Activated naive CD8-positive, alpha-beta T cell treated with anti-CD3 and anti-CD28 coated beads for 36 hours (primary cell): ENCODE data around the gene CPAMD8. TPM values are rescaled to one million over a fixed set of nuclear protein-coding genes. Genes with fewer than 3 reads are reported as not detected.
"Not testable (repeated sequence)": the region's sequence is repeated elsewhere in the genome, so short reads cannot be mapped to it uniquely, and the experiment has no call there.

ENCODE experiments used
- DNase-seq: peaks from one replicate; pipeline ENCODE4 v3.0.0; 2021
- H3K27ac Mint-ChIP-seq: one replicate; pipeline ENCODE4 v1.8.0; 2022; ENCODE audit warnings: mild to moderate bottlenecking, moderate library complexity, mixed read lengths
- H3K27me3 Mint-ChIP-seq: one replicate; pipeline ENCODE4 v1.8.0; 2022; ENCODE audit warnings: mild to moderate bottlenecking, mixed read lengths
- H3K36me3 Mint-ChIP-seq: one replicate; pipeline ENCODE4 v1.8.0; 2021; ENCODE audit warnings: mild to moderate bottlenecking, mixed read lengths
- H3K4me1 Mint-ChIP-seq: one replicate; pipeline ENCODE4 v1.8.0; 2021; ENCODE audit warnings: mixed read lengths
- H3K4me3 Mint-ChIP-seq: one replicate; pipeline ENCODE4 v1.8.0; 2022; ENCODE audit warnings: mild to moderate bottlenecking, moderate library complexity, mixed read lengths
- H3K9me3 Mint-ChIP-seq: one replicate; pipeline ENCODE4 v1.8.0; 2022; ENCODE audit warnings: mixed read lengths
- total RNA-seq, 2 experiments: library from RNA; stranded (reverse); gene quantifications; one replicate each; pipeline ENCODE4 v1.2.3, GENCODE V29; 2021

CPAMD8 gene
- total RNA-seq, 2 experiments from 2014 or later: 0.41 to 0.42 TPM

DNA sequence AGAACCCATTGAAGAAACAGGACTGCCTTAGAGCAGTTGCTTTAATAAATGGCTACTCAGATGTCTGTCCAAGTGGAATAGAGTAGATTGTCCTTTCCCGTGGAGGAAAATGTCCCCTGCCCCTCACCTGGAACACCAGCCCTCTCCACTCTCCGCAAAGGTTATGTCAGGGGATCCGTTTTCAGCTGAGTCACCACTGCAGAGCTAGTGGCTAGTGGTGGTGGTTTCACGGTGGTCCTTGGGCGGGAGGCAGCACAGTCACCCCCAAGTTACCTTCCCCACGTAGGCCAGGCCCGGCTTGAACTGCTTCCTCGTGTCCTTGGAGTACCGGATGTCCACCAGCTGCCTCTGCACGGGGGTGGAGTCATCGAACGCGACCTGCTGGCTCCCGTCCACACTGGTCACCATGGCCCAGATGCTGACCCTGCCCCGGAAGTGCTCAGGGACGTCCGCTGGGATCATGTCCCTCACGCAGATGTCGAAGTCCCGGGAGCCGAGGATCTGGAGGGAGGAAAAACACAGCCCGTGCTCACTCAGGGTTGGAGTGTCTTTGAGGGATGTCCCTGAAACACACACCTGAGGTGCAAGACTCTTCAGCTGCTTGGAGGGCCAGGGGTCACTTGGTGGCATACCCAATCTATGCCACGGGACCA lies 29.6 kb downstream of the CPAMD8 start:
- H3K27me3 Mint-ChIP-seq, H3K9me3 Mint-ChIP-seq, H3K4me1 Mint-ChIP-seq, H3K4me3 Mint-ChIP-seq, H3K27ac Mint-ChIP-seq, H3K36me3 Mint-ChIP-seq, DNase-seq: not testable (repeated sequence)

DNA sequence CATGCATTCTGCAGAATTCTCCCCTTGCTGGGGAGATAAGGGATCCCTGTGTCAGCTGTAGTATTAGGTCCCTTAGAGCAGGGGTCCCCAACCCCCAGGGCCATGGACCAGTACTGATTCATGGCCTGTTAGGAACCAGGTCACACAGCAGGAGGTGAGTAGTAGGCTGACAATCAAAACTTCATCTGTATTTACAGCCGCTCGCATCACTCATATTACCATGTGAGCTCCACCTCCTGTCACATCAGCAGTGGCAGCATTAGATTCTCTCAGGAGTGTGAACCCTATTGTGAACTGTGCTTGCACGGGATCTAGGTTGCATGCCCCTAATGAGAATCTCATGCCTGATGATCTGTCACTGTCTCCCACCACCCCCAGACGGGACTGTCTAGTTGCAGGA lies 37.9 kb downstream of the CPAMD8 start:
- H3K27ac Mint-ChIP-seq: no peak overlapping the region

DNA sequence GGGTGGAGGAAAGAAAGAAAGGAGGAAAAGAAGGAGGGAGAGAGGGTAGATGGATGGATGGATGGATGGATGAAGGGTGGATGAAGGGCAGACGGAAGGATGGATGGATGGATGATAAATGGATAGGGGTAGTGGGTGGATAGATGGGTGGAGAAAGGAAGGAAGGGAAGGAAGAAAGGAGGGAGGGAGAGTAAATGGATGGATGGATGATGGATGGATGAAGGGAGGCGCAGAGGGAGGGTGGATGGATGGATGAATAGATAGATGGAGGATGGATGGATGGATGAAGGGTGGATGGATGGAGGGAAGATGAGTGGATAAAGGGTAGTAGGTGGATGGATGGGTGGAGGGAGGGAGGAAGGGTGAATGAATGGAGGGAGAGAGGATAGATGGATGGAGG lies 41.2 kb downstream of the CPAMD8 start:
- H3K9me3 Mint-ChIP-seq: peaks cover 8% of the 10 kb centered on the region
- H3K4me1 Mint-ChIP-seq: no peaks in the 10 kb centered on the region
- no peak overlapping the region for H3K27ac Mint-ChIP-seq

More for the DNA sequence above, 37.9 kb downstream of the CPAMD8 start:
- Mint-ChIP-seq H3K36me3 (peaks cover 1% of the 10 kb centered on the region), H3K9me3 (peaks cover 8% of the 10 kb centered on the region), H3K27me3 (peaks cover 3% of the 10 kb centered on the region), H3K4me3 (no peak overlapping the region), H3K4me1 (no peaks in the 10 kb centered on the region)
- no peak for DNase-seq

DNA sequence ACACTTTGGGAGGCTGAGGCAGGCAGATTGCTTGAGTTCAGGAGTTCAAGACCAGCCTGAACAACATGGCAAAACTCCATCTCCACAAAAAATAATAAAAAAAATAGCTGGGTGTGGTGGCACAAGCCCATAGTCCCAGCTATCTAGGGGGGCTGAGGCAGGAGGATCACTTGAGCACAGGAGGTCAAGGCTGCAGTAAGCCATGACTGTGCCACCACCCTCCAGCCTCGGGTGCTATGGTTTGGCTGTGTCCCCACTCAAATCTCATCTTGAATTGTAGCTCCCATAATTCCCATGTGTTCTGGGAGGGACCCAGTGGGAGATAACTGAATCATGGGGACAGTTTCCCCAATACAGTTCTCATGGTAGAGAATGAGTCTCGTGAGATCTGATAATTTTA lies 44.0 kb downstream of the CPAMD8 start:
- not testable (repeated sequence) for DNase-seq, H3K9me3 Mint-ChIP-seq, H3K36me3 Mint-ChIP-seq, H3K27me3 Mint-ChIP-seq, H3K27ac Mint-ChIP-seq, H3K4me1 Mint-ChIP-seq, H3K4me3 Mint-ChIP-seq

More for the DNA sequence above, 41.2 kb downstream of the CPAMD8 start:
- Mint-ChIP-seq H3K27me3 (peaks cover 3% of the 10 kb centered on the region), H3K4me3 (no peak overlapping the region), H3K36me3 (peaks cover 1% of the 10 kb centered on the region)
- no peak for DNase-seq

DNA sequence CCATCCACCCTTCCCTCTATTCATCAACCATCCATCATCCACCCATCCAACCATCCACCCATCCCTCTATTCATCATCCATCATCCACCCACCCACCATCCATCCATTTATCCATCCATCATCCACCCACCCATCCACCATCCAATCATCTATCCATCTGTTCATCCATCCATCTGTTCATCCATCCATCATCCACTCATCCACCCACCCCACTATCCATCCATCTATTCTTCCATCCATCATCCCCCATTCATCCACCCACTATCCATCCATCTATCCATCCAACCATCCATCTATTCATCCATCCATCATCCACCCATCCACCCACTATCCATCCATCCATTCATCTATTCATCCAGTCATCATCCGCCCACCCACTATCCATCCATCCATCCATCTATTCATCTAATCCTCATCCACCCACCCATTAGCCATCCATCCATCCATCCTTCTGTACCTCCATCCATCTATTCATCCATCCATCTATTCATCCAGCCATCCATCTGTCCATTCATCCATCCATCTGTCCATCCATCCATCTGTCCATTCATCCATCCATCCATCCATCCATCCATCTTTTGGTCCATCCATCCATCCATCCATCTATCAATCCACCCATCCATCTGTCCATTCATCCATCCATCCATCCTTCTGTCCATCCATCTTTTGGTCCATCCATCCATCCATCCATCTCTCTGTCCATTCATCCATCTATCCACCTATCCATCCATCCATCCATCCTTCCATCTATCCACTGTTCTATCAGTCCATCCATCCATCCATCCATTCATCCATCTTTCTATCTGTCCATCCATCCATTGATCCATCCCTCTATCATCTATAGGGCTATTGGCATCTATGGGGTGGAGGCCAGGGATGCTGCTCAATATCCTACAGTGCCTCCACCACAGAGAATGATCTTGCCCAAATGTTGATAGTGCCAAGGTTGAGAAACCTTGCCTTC lies 47.5 kb downstream of the CPAMD8 start:
- H3K27me3 Mint-ChIP-seq: no peaks in the 10 kb centered on the region
- DNase-seq: no peak
- H3K9me3 Mint-ChIP-seq: peaks cover 5% of the 10 kb centered on the region
- H3K4me1 Mint-ChIP-seq: no peaks in the 10 kb centered on the region
- no peak overlapping the region for H3K27ac Mint-ChIP-seq
- H3K4me3 Mint-ChIP-seq: no peak overlapping the region
- H3K36me3 Mint-ChIP-seq: no peaks in the 10 kb centered on the region

DNA sequence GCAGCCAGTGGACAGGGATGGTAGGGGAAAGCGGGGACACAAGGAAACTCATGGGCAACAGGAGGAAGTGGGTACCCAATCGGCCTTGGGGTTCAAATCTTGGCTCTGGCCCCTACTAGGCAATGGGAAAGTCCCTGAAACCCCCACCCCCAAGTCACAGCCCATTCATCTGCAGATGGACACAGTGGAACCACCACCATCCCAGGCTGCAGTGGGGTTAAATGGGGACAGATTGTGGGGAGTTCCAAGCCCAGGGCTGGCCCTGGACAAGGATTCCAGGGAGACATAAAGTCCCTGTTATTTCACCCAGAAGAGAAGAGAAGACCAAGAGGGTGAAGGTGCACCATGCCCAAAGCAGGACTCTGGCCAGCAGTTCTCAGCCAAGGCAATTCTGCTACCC lies 48.5 kb downstream of the CPAMD8 start:
- Mint-ChIP-seq H3K9me3 (no peaks in the 10 kb centered on the region), H3K36me3 (no peaks in the 10 kb centered on the region), H3K4me1 (no peaks in the 10 kb centered on the region), H3K27me3 (no peaks in the 10 kb centered on the region), H3K27ac (no peak overlapping the region), H3K4me3 (no peak overlapping the region)
- no peak for DNase-seq

DNA sequence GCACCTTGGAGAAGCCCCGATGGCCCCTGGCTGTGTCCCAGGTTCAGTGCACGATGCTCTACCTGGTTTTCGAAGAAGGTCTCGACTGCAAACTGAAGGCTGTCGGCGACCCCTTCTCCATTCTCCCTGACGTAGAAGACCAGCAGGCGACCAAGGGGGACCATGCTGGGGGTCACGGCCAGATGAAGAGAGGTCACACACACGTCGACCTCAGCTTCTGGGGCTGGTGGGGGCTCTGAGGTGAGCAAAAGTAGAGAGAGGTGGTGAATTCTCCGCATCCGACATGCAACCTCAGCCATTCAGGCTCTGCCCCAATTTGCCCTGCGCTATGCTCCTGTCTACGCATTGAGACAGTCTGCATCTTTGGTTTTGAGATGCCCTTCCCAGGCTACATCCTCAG lies 49.3 kb downstream of the CPAMD8 start:
- H3K9me3 Mint-ChIP-seq: no peaks in the 10 kb centered on the region
- no peaks in the 10 kb centered on the region for H3K36me3 Mint-ChIP-seq
- H3K27me3 Mint-ChIP-seq: no peaks in the 10 kb centered on the region
- no peak for DNase-seq
- H3K4me3 Mint-ChIP-seq: no peak overlapping the region
- H3K27ac Mint-ChIP-seq: no peak overlapping the region
- no peaks in the 10 kb centered on the region for H3K4me1 Mint-ChIP-seq

DNA sequence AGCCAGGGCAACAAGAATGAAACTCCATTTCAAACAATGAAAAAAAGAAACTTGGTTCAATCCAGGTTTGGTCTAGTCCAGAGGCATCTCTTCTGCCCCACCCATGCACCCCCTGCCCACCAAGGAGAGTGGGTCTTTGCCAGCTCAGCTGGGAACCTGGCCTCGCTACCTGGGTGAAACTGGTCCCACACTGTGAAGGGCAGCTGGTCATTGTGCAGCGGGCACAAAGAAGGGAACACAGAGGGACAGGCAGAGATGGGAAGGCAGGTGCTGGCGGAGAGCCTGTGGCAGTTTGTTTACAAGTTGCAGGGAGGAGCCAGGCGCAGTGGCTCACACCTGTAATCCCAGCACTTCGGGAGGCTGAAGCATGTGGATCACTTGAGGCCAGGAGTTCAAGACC lies 50.2 kb downstream of the CPAMD8 start:
- H3K27me3 Mint-ChIP-seq: no peaks in the 10 kb centered on the region
- H3K9me3 Mint-ChIP-seq: no peaks in the 10 kb centered on the region
- H3K4me1 Mint-ChIP-seq: no peaks in the 10 kb centered on the region
- no peak overlapping the region for H3K27ac Mint-ChIP-seq
- no peaks in the 10 kb centered on the region for H3K36me3 Mint-ChIP-seq
- H3K4me3 Mint-ChIP-seq: no peak overlapping the region
- DNase-seq: no peak

DNA sequence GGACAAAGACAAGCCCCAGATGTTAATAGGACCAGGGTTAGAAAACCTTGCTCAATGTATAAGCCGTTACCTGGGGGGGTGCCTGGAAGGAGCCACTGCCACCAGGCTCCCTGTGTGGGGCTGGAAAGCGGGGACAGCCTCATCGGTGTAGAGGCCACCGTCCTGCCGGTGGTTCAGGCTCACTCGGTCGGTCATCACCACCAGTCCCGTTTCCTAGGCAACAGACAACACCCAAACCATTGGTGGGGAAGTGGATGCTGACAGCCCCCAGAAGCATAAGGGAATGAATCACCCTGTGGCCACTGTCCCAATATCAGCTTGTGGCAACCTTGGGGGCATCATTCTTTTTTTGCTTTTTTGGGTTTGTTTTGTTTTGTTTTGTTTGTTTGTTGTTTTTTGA lies 55.8 kb downstream of the CPAMD8 start:
- Mint-ChIP-seq H3K4me1 (no peaks in the 10 kb centered on the region), H3K27me3 (no peaks in the 10 kb centered on the region), H3K36me3 (peaks cover 4% of the 10 kb centered on the region), H3K27ac (no peak overlapping the region), H3K9me3 (peaks cover 10% of the 10 kb centered on the region), H3K4me3 (no peak overlapping the region)
- no peak for DNase-seq

DNA sequence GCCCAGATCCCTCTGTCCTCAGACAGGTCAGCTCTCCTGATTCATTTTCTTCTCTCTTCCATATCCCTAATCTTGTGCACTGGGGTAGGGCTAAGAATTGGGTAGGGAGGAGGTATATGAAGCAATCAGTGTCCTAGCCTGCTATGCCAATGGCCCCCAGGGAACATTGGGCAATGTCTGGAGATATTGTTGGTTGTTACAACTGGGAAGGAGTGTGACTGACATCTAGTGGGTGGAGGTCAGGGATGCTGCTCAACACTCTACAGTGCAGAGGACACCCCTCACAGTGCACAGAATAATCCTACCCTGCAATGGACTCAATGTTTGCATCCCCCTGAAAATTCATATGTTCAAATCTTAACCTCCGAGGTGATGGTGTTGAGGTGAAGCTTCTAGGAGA lies 57.5 kb downstream of the CPAMD8 start:
- Mint-ChIP-seq H3K9me3 (peaks cover 10% of the 10 kb centered on the region), H3K27ac (no peak overlapping the region), H3K27me3 (no peaks in the 10 kb centered on the region), H3K4me1 (no peaks in the 10 kb centered on the region), H3K36me3 (peaks cover 4% of the 10 kb centered on the region), H3K4me3 (no peak overlapping the region)
- no peak for DNase-seq

DNA sequence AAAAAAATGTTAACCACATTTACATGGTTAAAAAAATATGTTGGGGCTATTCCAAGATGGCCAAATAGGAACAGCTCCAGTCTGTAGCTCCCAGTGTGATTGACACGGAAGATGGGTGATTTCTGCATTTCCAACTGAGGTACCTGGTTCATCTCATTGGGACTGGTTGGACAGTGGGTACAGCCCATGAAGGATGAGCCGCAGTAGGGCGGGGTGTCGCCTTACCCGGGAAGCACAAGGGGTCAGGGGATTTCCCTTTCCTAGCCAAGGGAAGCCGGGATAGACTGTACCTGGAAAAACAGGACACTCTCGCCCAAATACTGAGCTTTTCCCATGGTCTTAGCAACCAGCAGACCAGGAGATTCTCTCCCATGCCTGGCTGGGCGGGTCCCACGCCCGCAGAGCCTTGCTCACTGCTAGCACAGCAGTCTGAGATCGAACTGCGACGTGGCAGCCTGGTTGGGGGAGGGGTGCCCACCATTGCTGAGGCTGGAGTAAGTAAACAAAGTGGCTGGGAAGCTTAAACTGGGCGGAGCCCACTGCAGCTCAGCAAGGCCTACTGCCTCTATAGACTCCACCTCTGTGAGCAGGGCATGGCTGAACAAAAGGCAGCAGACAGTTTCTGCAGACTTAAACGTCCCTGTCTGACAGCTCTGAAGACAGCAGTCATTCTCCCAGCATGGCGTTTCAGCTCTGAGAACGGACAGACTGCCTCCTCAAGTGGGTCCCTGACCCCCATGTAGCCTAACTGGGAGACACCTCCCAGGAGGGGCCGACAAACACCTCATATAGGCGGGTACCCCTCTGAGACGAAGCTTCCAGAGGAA lies 65.4 kb downstream of the CPAMD8 start:
- H3K27me3 Mint-ChIP-seq, H3K4me3 Mint-ChIP-seq, H3K4me1 Mint-ChIP-seq: not testable (repeated sequence)

DNA sequence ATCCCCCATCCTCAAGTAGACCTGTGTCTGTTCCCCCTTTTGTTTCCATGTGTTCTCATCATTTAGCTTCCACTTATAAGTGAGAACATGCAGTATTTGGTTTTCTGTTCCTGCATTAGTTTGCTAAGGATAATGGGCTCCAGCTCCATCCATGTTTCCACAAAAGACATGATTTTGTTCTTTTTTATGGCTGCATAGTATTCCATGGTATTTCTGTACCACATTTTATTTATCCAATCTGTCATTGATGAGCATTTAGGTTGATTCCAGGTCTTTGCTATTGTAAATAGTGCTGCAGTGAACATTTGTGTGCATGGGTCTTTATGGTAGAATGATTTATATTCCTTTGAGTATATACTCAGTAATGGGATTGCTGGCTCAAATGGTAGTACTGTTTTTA lies 68.3 kb downstream of the CPAMD8 start:
- not testable (repeated sequence) for H3K27ac Mint-ChIP-seq, H3K36me3 Mint-ChIP-seq, H3K27me3 Mint-ChIP-seq, H3K4me3 Mint-ChIP-seq, H3K9me3 Mint-ChIP-seq, H3K4me1 Mint-ChIP-seq, DNase-seq

More for the DNA sequence above, 65.4 kb downstream of the CPAMD8 start:
- not testable (repeated sequence) for H3K27ac Mint-ChIP-seq, H3K36me3 Mint-ChIP-seq, H3K9me3 Mint-ChIP-seq, DNase-seq

DNA sequence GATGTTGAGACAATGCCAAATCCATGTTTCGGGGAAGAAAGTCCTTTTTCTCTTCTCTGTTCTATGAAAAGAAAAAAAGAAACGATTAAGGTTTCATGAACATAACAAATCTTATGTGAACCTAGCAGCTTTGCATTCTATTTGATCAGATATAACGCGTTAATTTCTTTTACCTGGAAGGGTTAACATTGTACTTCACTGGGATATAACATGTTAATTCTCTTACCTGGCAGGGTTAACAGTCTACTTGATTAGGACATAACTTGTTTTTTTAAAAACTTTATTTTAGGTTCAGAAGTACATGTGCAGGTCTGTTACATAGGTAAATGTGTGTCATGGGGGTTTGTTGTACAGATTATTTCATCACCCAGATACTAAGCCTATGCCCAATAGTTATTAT lies 68.8 kb downstream of the CPAMD8 start:
- peaks cover 1% of the 10 kb centered on the region for H3K36me3 Mint-ChIP-seq
- H3K9me3 Mint-ChIP-seq: peaks cover 2% of the 10 kb centered on the region
- H3K4me1 Mint-ChIP-seq: no peaks in the 10 kb centered on the region
- no peak overlapping the region for H3K27ac Mint-ChIP-seq
- peaks cover 8% of the 10 kb centered on the region for H3K27me3 Mint-ChIP-seq
- no peak for DNase-seq
- no peak overlapping the region for H3K4me3 Mint-ChIP-seq

DNA sequence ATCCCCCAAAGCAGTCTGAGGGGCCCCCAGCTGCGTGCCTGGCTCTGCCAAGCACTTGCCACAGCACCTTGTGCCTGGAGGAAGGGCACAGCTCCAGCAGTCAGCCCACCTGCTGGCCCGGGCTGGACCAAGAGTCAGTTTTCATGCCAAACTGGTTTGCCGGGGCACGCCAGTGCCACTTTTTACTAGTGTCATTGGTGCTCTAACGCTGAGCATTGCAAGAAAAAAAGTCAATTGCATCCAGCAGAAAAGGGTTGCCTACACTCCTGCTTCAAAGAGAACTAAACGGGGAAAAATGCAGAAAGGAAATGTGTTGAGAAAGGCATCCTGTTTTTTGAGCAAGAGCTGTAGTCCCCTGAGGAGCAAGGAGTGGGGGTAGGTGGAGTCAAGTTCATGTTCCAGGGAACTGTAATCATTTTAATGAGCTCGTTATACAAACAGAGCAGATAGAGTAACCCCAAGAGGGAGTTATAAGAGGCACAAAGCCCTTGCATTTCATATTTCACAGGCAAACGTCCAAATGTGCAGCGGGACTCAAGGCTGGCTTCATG lies 69.4 kb downstream of the CPAMD8 start:
- no peak overlapping the region for H3K27ac Mint-ChIP-seq
- peaks cover 2% of the 10 kb centered on the region for H3K9me3 Mint-ChIP-seq
- H3K27me3 Mint-ChIP-seq: peaks cover 8% of the 10 kb centered on the region
- no peak for DNase-seq
- H3K4me1 Mint-ChIP-seq: no peaks in the 10 kb centered on the region
- no peaks in the 10 kb centered on the region for H3K36me3 Mint-ChIP-seq
- H3K4me3 Mint-ChIP-seq: no peak overlapping the region

DNA sequence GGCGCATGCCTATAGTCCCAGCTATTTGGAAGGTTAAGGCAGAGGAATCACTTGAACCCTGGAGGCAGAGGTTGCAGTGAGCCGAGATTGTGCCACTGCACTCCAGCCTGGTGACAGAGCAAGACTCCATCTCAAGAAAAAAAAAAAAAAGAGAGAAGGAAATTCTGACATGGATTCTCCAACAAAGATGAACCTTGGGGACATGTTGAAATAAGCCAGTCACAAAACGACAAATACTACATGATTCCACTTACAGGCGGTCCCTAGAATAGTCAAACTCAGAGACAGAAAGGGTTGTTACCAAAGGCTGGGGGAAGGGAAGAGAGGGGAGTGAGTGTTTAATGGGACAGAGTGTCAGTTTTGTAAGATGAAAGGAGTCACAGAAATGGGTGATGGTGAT lies 71.4 kb downstream of the CPAMD8 start:
- Mint-ChIP-seq H3K36me3 (no peaks in the 10 kb centered on the region), H3K4me3 (no peak overlapping the region), H3K27ac (no peak overlapping the region), H3K4me1 (no peaks in the 10 kb centered on the region), H3K9me3 (peaks cover 2% of the 10 kb centered on the region), H3K27me3 (peaks cover 12% of the 10 kb centered on the region)
- DNase-seq: no peak
